PC-3 (cell line): ENCODE results near the gene CHKB. TPM values are rescaled to one million over a fixed set of nuclear protein-coding genes. Genes with fewer than 3 reads are reported as not detected.
A peak's percentile ranks its signal among the peaks of the same experiment; 100 is the strongest.

Experiments used
- ATAC-seq: fragments of 200-7000 bp; cut with Tn5 transposase; 2 replicates; pipeline ENCODE4 v1.9.1; 2020; ENCODE audit warnings: mild to moderate bottlenecking, moderate library complexity
- BruUV-seq: library from RNA; stranded (reverse); fragments of 400-500 nt; replicated peaks from 2 replicates; lab custom pipeline; 2021; lab: Mats Ljungman, UMichigan
- CTCF ChIA-PET: fragments of 300-600 bp; sonication (Branson Sonifier 250); formaldehyde crosslinking; loops from one replicate; lab custom pipeline; 2022; ENCODE audit warnings: antibody characterized with exemption; lab: Charles Lee
- POLR2A ChIA-PET: fragments of 300-600 bp; sonication (Branson Sonifier 250); formaldehyde crosslinking; loops from one replicate; lab custom pipeline; 2022; ENCODE audit warnings: antibody characterized with exemption; ENCODE audit not compliant: unreplicated experiment; lab: Charles Lee
- DNase-seq: peaks from one replicate; pipeline ENCODE4 v3.0.0-alpha.2; 2015
- H2AFZ ChIP-seq: fragments of 300-600 bp; sonication (generic); 2 replicates; pipeline ENCODE4 v1.6.0; 2016; ENCODE audit warnings: antibody characterized with exemption, low read length
- H3F3A ChIP-seq: fragments of 300-600 bp; sonication (generic); one replicate; pipeline ENCODE4 v1.6.0; 2017; ENCODE audit warnings: antibody characterized with exemption, low read length, control low read depth, mild to moderate bottlenecking; ENCODE audit not compliant: unreplicated experiment
- H3K27ac ChIP-seq: fragments of 300-600 bp; sonication (generic); 2 replicates; pipeline ENCODE4 v1.5.1; 2016; ENCODE audit warnings: mild to moderate bottlenecking, low read length
- H3K27me3 ChIP-seq: fragments of 300-600 bp; sonication (generic); 2 replicates; pipeline ENCODE4 v1.6.1; 2016; ENCODE audit warnings: low read length, mixed read lengths
- H3K36me3 ChIP-seq: fragments of 300-600 bp; sonication (generic); 2 replicates; pipeline ENCODE4 v1.6.1; 2016; ENCODE audit warnings: low read depth, mixed run types, low read length, mixed read lengths
- H3K4me1 ChIP-seq: fragments of 300-600 bp; sonication (generic); 2 replicates; pipeline ENCODE4 v1.5.1; 2016; ENCODE audit warnings: low read length; ENCODE audit not compliant: insufficient read depth
- H3K4me2 ChIP-seq: fragments of 300-600 bp; sonication (generic); 2 replicates; pipeline ENCODE4 v1.6.0; 2016; ENCODE audit warnings: low read length
- H3K4me3 ChIP-seq: fragments of 300-600 bp; sonication (generic); 2 replicates; pipeline ENCODE4 v1.5.1; 2016; ENCODE audit warnings: mild to moderate bottlenecking, low read length, mixed read lengths
- H3K79me2 ChIP-seq: fragments of 300-600 bp; sonication (generic); 2 replicates; pipeline ENCODE4 v1.6.1; 2017; ENCODE audit warnings: low read length, mixed read lengths
- H3K9ac ChIP-seq: fragments of 300-600 bp; sonication (generic); 2 replicates; pipeline ENCODE4 v1.6.0; 2016; ENCODE audit warnings: mild to moderate bottlenecking, low read length
- H3K9me2 ChIP-seq: fragments of 300-600 bp; sonication (generic); replicated peaks from 2 replicates; pipeline ENCODE4 v1.6.1; 2016; ENCODE audit warnings: mixed run types, low read length, mixed read lengths
- H3K9me3 ChIP-seq: fragments of 300-600 bp; sonication (generic); 2 replicates; pipeline ENCODE4 v1.6.1; 2016; ENCODE audit warnings: low read length, mixed read lengths
- H4K20me1 ChIP-seq: fragments of 300-600 bp; sonication (generic); 2 replicates; pipeline ENCODE4 v1.6.1; 2016; ENCODE audit warnings: low read length, mixed read lengths
- CTCF ChIP-seq: fragments of 300-600 bp; sonication (generic); conservative IDR thresholded peaks from 2 replicates; pipeline ENCODE4 v1.5.1; 2017; ENCODE audit warnings: antibody characterized with exemption, low read depth, mild to moderate bottlenecking, low read length
- EZH2 ChIP-seq: fragments of 300-600 bp; sonication (generic); IDR thresholded peaks from one replicate; pipeline ENCODE4 v1.6.1; 2017; ENCODE audit warnings: antibody characterized with exemption, mild to moderate bottlenecking, low read length; ENCODE audit not compliant: unreplicated experiment
- EZH2phosphoT487 ChIP-seq: fragments of 300-600 bp; sonication (generic); IDR thresholded peaks from 2 replicates; pipeline ENCODE4 v1.6.1; 2018; ENCODE audit warnings: mild to moderate bottlenecking, antibody characterized with exemption, low read length, borderline replicate concordance
- intact Hi-C: fragments of 100-400 bp; cut with micrococcal nuclease; formaldehyde crosslinking; loops from 2 replicates; pipeline ENCODE4 v1.9.0; 2023
- total RNA-seq: library from RNA; depleted of rRNA; stranded (reverse); fragments of >200 nt; gene quantifications from 2 replicates; pipeline ENCODE4 v1.2.3, GENCODE V29; 2014; rRNA removed

The CHKB gene
- total RNA-seq, 1 experiment from 2014 or later = 31.5 TPM

- CTCF ChIA-PET = no interaction called here
Measured at GRCh38 chr22:50529416-50529896, 53.2 kb downstream of the CHKB start.

More at GRCh38 chr22:50529416-50529896, 53.2 kb downstream of the CHKB start:
- TF ChIP-seq CTCF (no peak), EZH2phosphoT487 (no peak), EZH2 (no peak)
- Histone ChIP-seq H3K4me3 (peak overlapping the region; percentile 78; the same call in 1 of the 2 replicates), H3F3A (no peaks in the 10 kb centered on the region), H3K4me2 (peak overlapping the region; percentile 100), H3K36me3 (no peaks in the 10 kb centered on the region), H2AFZ (peak overlapping the region; percentile 81; the same call in 1 of the 2 replicates), H3K9me3 (no peaks in the 10 kb centered on the region), H3K4me1 (peaks cover 12% of the 10 kb centered on the region; the same call in 1 of the 2 replicates), H3K9me2 (no peaks in the 10 kb centered on the region), H3K9ac (peak overlapping the region; percentile 90; the same call in 1 of the 2 replicates), H3K79me2 (peaks cover 11% of the 10 kb centered on the region), H4K20me1 (no peaks in the 10 kb centered on the region), H3K27ac (no peak overlapping the region), H3K27me3 (no peaks in the 10 kb centered on the region)
- ATAC-seq = no peak
- BruUV-seq = TSS peak; percentile 23
- POLR2A ChIA-PET = no interaction called here
- no peak for DNase-seq
- intact Hi-C loops = loop anchor here (5.0 kb wide), 2 partner anchors 33 to 93 kb away; partner anchors contain the start of gene SYCE3

Other genes with a start within 250 kb of the CHKB start
- 46.2 and 54.0 TPM in 2 replicates for gene PPP6R2, start 239.5 kb downstream of the CHKB start, total RNA-seq
- 48.5 and 67.1 TPM in 2 replicates for gene SBF1, start 107.8 kb downstream of the CHKB start, total RNA-seq
- 0.98 and 1.8 TPM in 2 replicates for gene ADM2, start 101.3 kb downstream of the CHKB start, total RNA-seq
- gene MIOX, start 96.0 kb downstream of the CHKB start, total RNA-seq = not detected in 2 replicates
- 42.4 and 52.2 TPM in 2 replicates for gene LMF2, start 75.1 kb downstream of the CHKB start, total RNA-seq
- 75.4 and 92.1 TPM in 2 replicates for gene NCAPH2, start 74.6 kb downstream of the CHKB start, total RNA-seq
- 5.7 and 5.8 TPM in 2 replicates for gene SCO2, start 57.3 kb downstream of the CHKB start, total RNA-seq
- gene TYMP, start 52.8 kb downstream of the CHKB start, total RNA-seq = 12.3 and 21.8 TPM in 2 replicates
- 0.35 TPM in 1 of 2 replicates, not detected in the other for gene KLHDC7B, start 37.0 kb downstream of the CHKB start, total RNA-seq
- 1.3 TPM in 1 of 2 replicates, not detected in the other for gene SYCE3, start 19.9 kb downstream of the CHKB start, total RNA-seq
- 13.1 and 17.5 TPM in 2 replicates for gene CPT1B, start 4.4 kb downstream of the CHKB start, total RNA-seq
- gene MAPK8IP2, start 17.9 kb upstream of the CHKB start, total RNA-seq = 1.2 and 1.5 TPM in 2 replicates
- 11.3 and 16.7 TPM in 2 replicates for gene ARSA, start 45.3 kb upstream of the CHKB start, total RNA-seq
- gene SHANK3, start 90.0 kb upstream of the CHKB start, total RNA-seq = 3.7 and 6.8 TPM in 2 replicates
- not detected in 2 replicates for gene ACR, start 155.4 kb upstream of the CHKB start, total RNA-seq
- gene RABL2B, start 200.8 kb upstream of the CHKB start, total RNA-seq = 6.3 and 6.6 TPM in 2 replicates